Vagina (tissue), 2 donors: Measurements from ENCODE around the gene RYR1.

Experiments
- CTCF ChIP-seq, 3 experiments: fragments of 450-650 bp in 2 of 3; fragments of 200-600 bp in 1 of 3; sonication (generic) in 1 of 3; IDR thresholded peaks; one replicate each; pipeline ENCODE4 v1.5.1; 2017 to 2019; ENCODE audit warnings: antibody characterized with exemption in 3 of 3, mild to moderate bottlenecking in 2 of 3, moderate library complexity in 2 of 3
- POLR2A ChIP-seq, 2 donors: fragments of 450-650 bp; IDR thresholded peaks; one replicate each; pipeline ENCODE4 v1.6.1; 2017; ENCODE audit warnings: antibody characterized with exemption in 2 of 2, mild to moderate bottlenecking in 2 of 2, moderate library complexity in 2 of 2
- POLR2AphosphoS5 ChIP-seq, 2 donors: sonication (generic); formaldehyde crosslinking; IDR thresholded peaks; one replicate each; pipeline ENCODE4 v1.9.0; 2017; ENCODE audit warnings: antibody characterized with exemption in 2 of 2, mild to moderate bottlenecking in 2 of 2, low read depth in 1 of 2; ENCODE audit not compliant: insufficient read depth in 1 of 2

- no peak for TF ChIP-seq CTCF (IDR thresholded peaks at IDR 0.05)
- TF ChIP-seq POLR2A (IDR thresholded peaks at IDR 0.05), result no peak
- no peak for TF ChIP-seq POLR2AphosphoS5 (IDR thresholded peaks at IDR 0.05; ENCODE audit: insufficient read depth in 1 of 2, low read depth in 1 of 2)
Observed at GRCh38 chr19:38388349-38389100, 45.0 kb upstream of the RYR1 start, which contains the start of gene SPRED3.
